ENCODE measurements around the gene RRP8. TPM values are rescaled to one million over a fixed set of nuclear protein-coding genes. Genes with fewer than 3 reads are reported as not detected.

Gene RRP8
- total RNA-seq, 1 donor from 2014 or later = 23.9 TPM

DNA sequence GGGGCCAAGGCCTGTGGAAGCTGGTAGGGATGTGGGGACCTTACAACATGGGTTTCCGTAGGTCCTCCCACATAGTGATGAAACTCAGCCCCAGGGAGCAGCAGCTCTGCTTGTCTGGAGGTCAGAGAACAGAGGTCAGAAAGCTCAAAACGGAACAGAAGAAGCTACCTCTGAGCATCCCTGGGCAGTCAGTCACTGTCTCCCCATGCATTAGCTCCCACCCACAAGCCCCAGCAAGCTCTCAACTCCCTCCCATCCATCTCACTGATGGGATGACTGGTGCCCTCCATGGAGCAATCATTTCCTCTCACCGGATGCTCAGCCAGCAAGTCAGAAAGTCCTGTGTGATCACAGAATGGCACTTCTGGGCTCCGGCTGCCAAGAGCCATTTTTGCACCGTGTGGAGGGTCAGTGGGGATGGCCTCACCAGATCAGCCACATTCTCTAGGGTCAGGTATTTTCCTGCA, 13.9 kb upstream of the RRP8 start:
- Histone ChIP-seq H3K36me3 (ENCODE audit: insufficient read depth, low read length) (no peaks in the 10 kb centered on the region), H2AFZ (ENCODE audit: low read depth, low read length) (no peak overlapping the region), H3K4me3 (ENCODE audit: insufficient read depth, low read depth, low read length) (peak overlapping the region; percentile 85), H3K27ac (ENCODE audit: low read depth, low read length) (peak overlapping the region; percentile 11), H3K79me2 (ENCODE audit: insufficient read depth, low read length) (peaks cover 18% of the 10 kb centered on the region), H4K20me1 (ENCODE audit: insufficient read depth, low read length) (no peaks in the 10 kb centered on the region), H3K9ac (ENCODE audit: low read length) (peak overlapping the region; percentile 90), H3K9me3 (ENCODE audit: insufficient read depth, low read depth, low read length) (no peaks in the 10 kb centered on the region), H3K4me1 (ENCODE audit: insufficient read depth, low read length) (peaks cover 38% of the 10 kb centered on the region), H3K27me3 (ENCODE audit: insufficient read depth, low read length) (no peaks in the 10 kb centered on the region), H3K4me2 (ENCODE audit: low read length) (peak overlapping the region; percentile 99)
- Mint-ChIP-seq H3K9me3 (ENCODE audit: unreplicated experiment) (no peaks in the 10 kb centered on the region), H3K27me3 (ENCODE audit: low read depth, unreplicated experiment) (peaks cover 4% of the 10 kb centered on the region), H3K4me1 (ENCODE audit: low read depth, unreplicated experiment) (peaks cover 13% of the 10 kb centered on the region), H3K36me3 (ENCODE audit: low read depth, unreplicated experiment) (peaks cover 13% of the 10 kb centered on the region), H3K27ac (ENCODE audit: unreplicated experiment) (no peak overlapping the region), H3K4me3 (ENCODE audit: unreplicated experiment) (no peak overlapping the region)
- FAIRE-seq = no peak
- TF ChIP-seq EZH2 (IDR thresholded peaks at IDR 0.05; ENCODE audit: insufficient read depth, low read length) = no peak
- TF ChIP-seq, protein P1, sequence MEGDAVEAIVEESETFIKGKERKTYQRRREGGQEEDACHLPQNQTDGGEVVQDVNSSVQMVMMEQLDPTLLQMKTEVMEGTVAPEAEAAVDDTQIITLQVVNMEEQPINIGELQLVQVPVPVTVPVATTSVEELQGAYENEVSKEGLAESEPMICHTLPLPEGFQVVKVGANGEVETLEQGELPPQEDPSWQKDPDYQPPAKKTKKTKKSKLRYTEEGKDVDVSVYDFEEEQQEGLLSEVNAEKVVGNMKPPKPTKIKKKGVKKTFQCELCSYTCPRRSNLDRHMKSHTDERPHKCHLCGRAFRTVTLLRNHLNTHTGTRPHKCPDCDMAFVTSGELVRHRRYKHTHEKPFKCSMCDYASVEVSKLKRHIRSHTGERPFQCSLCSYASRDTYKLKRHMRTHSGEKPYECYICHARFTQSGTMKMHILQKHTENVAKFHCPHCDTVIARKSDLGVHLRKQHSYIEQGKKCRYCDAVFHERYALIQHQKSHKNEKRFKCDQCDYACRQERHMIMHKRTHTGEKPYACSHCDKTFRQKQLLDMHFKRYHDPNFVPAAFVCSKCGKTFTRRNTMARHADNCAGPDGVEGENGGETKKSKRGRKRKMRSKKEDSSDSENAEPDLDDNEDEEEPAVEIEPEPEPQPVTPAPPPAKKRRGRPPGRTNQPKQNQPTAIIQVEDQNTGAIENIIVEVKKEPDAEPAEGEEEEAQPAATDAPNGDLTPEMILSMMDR (IDR thresholded peaks at IDR 0.05; ENCODE audit: insufficient read depth, low read depth, low read length) = no peak
- DNase-seq (ENCODE audit: low read depth) = no peak

DNA sequence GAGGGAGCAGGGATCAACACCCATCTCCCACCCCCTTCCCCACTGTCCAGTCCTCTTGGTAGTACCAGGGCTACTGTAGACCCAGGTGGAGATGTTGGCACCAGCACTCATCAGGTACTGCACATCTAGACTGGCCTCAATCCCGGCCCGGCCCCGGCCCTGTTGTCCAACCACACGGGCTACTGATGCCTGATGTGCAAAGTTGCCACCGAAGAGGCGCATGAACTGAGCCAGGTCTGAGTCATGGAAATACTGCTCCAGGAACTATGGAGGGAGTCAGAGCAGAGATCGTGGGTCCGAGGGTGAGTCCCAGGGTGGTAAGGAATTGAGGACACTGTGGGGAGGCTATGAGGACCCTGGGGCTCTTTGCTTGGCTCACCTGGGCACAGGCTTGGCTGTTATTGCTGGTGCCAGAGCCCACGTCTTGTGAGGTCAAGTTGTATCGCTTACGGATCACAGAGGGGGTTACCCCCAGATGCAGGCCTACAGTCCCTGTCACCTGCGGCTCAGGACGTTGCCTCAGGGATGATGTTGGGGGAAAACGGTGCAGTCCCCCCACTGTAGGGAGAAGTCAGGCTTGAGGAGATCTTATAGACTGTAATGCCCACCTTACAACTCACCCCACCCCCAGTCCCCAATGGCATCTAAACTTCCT, 13.3 kb upstream of the RRP8 start:
- H3K36me3 Mint-ChIP-seq (ENCODE audit: low read depth, unreplicated experiment) = peaks cover 13% of the 10 kb centered on the region
- peaks cover 39% of the 10 kb centered on the region for H3K4me1 ChIP-seq (ENCODE audit: insufficient read depth, low read length)
- H3K27ac ChIP-seq (ENCODE audit: low read depth, low read length) = peak overlapping the region; percentile 22
- H3K9me3 ChIP-seq (ENCODE audit: insufficient read depth, low read depth, low read length) = no peaks in the 10 kb centered on the region
- no peak overlapping the region for H3K27ac Mint-ChIP-seq (ENCODE audit: unreplicated experiment)
- no peak overlapping the region for H2AFZ ChIP-seq (ENCODE audit: low read depth, low read length)
- no peaks in the 10 kb centered on the region for H3K36me3 ChIP-seq (ENCODE audit: insufficient read depth, low read length)
- H3K4me2 ChIP-seq (ENCODE audit: low read length) = peak overlapping the region; percentile 99
- TF ChIP-seq, protein P1 (IDR thresholded peaks at IDR 0.05; ENCODE audit: insufficient read depth, low read depth, low read length) = no peak
- TF ChIP-seq EZH2 (IDR thresholded peaks at IDR 0.05; ENCODE audit: insufficient read depth, low read length) = no peak
- no peaks in the 10 kb centered on the region for H3K9me3 Mint-ChIP-seq (ENCODE audit: unreplicated experiment)
- H4K20me1 ChIP-seq (ENCODE audit: insufficient read depth, low read length) = no peaks in the 10 kb centered on the region
- no peak overlapping the region for H3K4me3 Mint-ChIP-seq (ENCODE audit: unreplicated experiment)
- H3K79me2 ChIP-seq (ENCODE audit: insufficient read depth, low read length) = peaks cover 19% of the 10 kb centered on the region
- H3K27me3 ChIP-seq (ENCODE audit: insufficient read depth, low read length) = no peaks in the 10 kb centered on the region
- FAIRE-seq (no peak), DNase-seq (ENCODE audit: low read depth) (no peak)
- H3K4me3 ChIP-seq (ENCODE audit: insufficient read depth, low read depth, low read length) = no peak overlapping the region
- H3K4me1 Mint-ChIP-seq (ENCODE audit: low read depth, unreplicated experiment) = peaks cover 13% of the 10 kb centered on the region
- no peak overlapping the region for H3K9ac ChIP-seq (ENCODE audit: low read length)
- H3K27me3 Mint-ChIP-seq (ENCODE audit: low read depth, unreplicated experiment) = peaks cover 1% of the 10 kb centered on the region
